HG02763 (cell line): ENCODE results near the gene UNC80.

Source experiments
- ATAC-seq: cut with Tn5 transposase; IDR thresholded peaks from one replicate; pipeline ENCODE4 v1.9.1; 2021; ENCODE audit warnings: mild to moderate bottlenecking, moderate library complexity; ENCODE audit not compliant: unreplicated experiment

UNC80 gene

DNA sequence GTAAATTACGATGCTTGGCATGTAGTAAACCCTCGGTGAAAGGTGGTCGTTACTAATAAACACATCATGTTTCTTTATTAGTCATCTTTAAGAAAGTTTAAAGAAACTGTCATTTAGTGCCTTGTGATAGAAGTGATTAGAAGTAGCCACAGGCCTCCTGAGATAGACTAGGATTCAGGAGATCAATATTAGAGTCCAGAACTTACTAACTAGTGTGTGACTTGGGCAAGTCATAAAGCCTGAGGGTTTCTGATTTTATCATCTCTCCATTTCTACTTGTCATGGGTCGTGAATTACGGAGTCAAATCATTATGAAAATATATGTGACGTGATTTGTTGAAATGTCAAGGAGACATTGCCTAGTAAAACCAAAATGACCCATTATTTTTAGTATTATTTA is 237.5 kb downstream of the UNC80 start:
- ATAC-seq: no peak

DNA sequence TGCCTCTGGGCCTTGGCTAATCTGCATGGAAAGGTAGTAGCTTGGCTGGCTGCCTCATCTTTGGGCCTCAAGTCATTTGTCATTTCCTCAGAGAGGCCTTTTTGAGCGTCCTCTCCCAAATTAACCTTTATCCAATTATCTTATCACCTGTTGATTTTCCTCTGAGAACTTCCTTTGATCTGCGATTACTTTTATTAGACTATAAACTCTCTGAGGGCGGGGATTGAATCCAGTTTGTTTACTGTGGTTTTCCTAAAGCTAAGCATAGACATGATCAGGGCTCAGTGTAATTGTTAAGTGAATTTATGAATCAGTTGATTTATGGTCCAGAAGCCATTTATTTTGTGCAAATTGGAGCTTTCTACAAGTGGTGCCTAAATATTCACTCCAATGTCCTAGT is 238.3 kb downstream of the UNC80 start:
- no peak for ATAC-seq

DNA sequence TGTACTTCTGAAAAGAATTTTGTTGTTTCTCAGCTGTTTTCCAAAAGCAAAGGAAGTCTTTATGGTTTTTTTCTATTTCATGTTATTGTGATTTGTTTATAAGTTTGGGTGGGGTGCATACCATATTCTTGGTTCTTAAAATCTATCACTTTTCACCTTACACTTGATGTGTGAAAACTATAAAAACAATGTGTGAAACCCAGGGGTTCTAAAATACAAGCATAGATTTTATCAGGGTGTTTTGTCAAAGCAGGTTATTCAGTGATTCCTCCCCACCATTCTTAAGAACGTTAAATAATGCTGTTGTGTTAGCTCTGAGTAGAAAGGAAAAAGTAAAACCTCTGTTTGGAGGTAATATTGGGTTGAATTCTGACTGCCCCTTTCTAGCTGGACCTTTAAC is 248.5 kb downstream of the UNC80 start:
- no peak for ATAC-seq

DNA sequence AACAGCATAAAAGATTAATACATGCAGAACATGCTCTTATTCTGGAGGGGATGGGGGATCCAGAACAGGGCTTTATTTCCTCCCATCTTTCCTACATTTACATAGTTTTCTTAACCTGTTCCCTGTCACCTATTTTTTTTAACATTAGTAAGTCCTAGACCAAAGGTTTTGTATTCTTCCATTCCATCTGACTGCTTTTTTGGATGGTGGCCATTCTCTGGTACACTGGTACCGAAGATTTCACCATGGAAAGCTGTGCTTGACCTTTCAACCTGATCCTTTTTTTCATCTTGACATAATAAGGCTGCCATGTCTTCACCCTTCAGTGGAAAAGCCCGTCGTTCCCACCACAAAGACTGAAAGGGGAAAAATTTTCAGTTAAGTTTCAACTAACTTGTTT is 251.2 kb downstream of the UNC80 start:
- no peak for ATAC-seq

DNA sequence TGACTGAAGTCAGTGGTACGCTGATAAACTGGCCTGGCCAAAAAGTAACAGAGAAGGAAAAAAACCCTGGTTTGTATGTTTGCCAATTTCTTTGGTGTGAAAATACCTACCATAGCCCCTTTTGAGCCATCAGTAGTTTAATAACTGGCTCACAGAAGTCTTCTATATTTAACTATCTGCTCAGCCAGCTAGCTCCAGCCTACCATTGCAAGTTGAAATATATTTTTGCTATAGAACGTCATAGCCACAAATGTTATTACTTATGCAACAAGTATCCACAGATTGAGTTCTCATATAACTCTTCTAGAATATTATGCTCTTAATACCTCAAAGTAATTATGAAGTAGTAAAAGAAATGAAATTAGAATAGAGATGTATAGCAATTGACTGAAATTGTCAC is 256.0 kb downstream of the UNC80 start:
- no peak for ATAC-seq

DNA sequence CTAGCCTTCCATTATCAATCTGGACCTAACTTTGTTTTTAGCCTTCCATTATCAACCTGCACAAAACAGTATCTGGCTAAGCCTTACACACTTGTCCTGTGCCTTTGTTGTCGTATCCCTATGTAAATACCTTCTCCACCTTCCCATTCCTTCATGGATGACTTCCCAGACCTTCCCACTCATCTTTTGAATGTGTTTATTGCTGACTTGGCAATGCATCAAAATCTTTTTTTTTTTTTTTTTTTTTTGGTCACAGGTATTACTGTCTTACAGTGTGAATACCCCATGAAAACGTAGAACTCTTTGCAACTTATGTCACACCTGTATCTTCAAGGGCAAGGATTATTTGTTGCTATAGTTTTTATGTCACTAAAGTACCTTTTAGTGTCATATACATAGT is 256.5 kb downstream of the UNC80 start:
- ATAC-seq: no peak

DNA sequence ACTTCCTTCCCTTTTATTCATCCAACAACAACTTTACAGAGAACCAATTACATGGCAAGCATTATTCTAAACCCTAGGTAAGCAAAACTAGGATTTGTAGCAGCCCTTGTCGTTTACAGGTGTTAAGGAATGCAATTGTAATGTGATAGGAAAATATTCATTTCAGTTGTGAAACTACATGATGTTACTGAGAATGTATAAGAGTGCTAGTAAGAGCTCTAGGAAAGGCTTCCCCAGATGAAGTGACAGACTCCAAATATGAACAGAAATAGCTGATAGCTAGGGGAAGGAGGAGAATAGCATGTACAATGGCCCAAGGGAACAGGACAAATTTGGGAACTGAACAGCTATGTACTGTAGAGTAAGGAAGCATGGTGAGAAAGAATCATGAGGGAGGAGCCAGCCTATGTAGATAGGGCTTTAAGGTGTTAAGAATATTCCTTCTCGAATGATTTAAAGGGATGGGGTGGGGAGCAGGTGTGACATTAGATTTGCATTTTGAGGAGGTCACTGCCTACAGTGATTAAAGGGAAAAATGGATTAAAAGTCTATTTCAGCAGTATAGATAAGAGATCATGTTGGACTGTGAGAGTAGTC is 262.6 kb downstream of the UNC80 start:
- ATAC-seq: no peak

DNA sequence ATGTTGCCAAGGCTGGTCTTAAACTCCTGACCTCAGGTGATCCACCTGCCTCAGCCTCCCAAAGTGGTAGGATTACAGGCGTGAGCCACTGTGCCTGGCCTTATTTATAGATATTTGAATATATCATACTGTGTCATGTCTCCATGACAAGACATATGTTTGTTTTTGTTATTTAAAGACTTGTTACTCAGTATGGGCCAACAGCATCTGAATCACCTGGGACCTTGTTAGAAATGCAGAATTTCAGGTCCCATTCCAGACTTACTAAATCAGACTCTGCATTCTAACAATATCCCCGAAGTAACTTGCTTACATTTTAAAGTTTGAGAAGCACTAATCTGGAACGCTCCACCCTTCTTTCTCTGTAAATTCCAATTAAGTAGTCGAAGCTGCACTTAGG is 264.0 kb downstream of the UNC80 start:
- ATAC-seq: no peak

DNA sequence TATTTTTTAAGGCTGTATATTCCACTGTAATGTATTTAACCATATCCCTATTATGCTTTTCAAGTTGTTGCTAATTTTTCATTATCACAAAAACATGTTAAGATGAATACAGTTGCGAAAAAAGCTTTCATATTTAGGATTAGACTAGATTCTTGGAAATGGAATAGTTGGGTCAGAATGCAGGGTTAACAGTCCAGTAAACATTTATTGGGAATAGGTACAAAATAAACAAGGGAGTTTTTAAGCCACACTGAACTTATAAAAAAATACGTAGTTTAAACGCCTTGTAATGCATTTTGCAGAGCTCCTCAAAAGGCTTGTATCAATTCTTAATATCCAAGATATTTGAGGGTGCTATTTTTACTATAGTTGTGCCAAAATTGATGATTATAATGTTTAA is 266.4 kb downstream of the UNC80 start:
- no peak for ATAC-seq

DNA sequence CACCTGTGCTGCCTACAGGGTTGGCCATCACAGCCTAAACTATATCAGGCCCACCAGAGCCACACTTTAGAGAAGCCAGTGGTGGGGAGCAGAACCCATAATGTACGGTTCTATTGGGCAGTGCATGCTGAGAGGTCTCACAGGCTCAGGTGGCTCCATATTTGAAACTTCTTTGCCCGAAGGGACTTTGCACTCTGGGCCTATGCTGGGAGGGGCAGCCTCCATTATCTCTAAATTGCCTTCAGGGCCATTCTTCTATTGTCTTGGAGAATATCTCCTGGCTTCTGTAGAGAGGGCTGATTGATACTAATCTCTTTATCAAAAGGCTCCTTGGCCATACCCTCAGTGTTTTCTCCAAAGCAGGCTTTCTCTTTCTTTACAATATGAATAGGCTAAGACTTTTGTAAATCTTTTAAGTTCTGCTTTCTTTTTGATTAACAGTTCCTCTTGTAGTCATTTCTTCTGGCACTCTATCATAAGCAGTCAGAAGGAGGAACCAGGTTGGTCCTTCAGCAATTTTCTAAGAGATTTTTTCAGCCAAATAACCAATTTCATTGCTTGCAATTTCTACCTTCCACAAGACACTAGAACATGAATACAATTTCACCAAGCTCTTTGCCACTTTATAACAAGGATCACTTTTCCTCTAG is 275.3 kb downstream of the UNC80 start:
- ATAC-seq: no peak
